ENCODE measurements around the gene SALL3.
A peak's percentile ranks its signal among the peaks of the same experiment; 100 is the strongest.
"Not testable (repeated sequence)": the region's sequence is repeated elsewhere in the genome, so short reads cannot be mapped to it uniquely, and the experiment has no call there.

The SALL3 gene

GRCh38 chr18:78950386-78950785 lies 29.2 kb upstream of the SALL3 start:
- Mint-ChIP-seq H3K4me1 (no peaks in the 10 kb centered on the region), H3K27ac (no peak overlapping the region), H3K27me3 (peaks cover 16% of the 10 kb centered on the region), H3K36me3 (no peaks in the 10 kb centered on the region), H3K9me3 (peaks cover 6% of the 10 kb centered on the region), H3K4me3 (no peak overlapping the region)
- no peak for ATAC-seq

DNA sequence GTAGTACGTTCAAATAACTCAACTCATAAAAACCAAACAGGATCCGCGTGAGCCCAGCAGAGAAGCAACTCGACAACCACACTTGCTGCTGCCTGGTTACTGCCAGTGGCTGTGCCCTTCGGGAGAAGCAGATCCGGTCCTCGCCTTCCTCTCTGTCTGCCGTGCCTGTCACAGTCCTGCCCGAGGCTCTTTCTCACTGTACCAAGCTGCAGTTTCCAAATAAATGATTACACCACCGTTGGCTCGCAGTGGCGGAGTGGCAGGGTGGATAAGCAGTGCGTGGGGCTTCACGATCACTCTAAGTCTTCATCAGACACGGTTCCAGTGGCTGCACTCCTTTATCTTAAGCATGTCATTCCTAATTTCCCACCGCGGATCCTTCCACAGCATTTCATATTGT lies 26.1 kb upstream of the SALL3 start:
- Mint-ChIP-seq H3K4me3 (no peak overlapping the region), H3K9me3 (peaks cover 7% of the 10 kb centered on the region), H3K36me3 (no peaks in the 10 kb centered on the region), H3K27me3 (no peaks in the 10 kb centered on the region), H3K27ac (no peak overlapping the region), H3K4me1 (no peaks in the 10 kb centered on the region)
- no peak for ATAC-seq

DNA sequence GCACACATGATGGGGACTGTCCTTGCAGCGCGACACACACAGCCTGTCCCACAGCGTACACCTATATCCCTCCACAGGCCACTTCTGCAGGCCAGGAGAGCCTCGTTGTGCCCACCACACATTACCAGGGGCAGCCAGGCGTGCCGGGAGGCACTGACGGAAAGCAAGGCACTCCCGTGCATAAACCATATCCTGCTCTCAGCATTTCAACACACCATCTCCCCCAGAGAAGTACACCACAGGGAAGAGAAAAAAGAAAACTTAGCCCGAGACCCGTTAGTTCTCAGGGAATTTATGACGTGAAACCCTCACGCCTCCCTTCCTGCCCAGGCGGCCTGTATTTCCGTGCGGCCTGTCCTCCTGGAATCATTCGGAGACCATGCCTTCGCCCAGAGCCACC lies 24.6 kb upstream of the SALL3 start:
- H3K4me1 Mint-ChIP-seq, result no peaks in the 10 kb centered on the region

GRCh38 chr18:78957140-78957539 lies 22.5 kb upstream of the SALL3 start:
- no peak for ATAC-seq
- Mint-ChIP-seq H3K27ac (no peak overlapping the region), H3K27me3 (no peaks in the 10 kb centered on the region), H3K4me3 (no peak overlapping the region), H3K36me3 (no peaks in the 10 kb centered on the region), H3K9me3 (peaks cover 9% of the 10 kb centered on the region), H3K4me1 (no peaks in the 10 kb centered on the region)

More for the DNA sequence above, 24.6 kb upstream of the SALL3 start:
- H3K27me3 Mint-ChIP-seq, result no peaks in the 10 kb centered on the region
- H3K9me3 Mint-ChIP-seq, result peaks cover 7% of the 10 kb centered on the region
- ATAC-seq, result no peak
- H3K27ac Mint-ChIP-seq, result no peak overlapping the region
- H3K4me3 Mint-ChIP-seq, result no peak overlapping the region
- H3K36me3 Mint-ChIP-seq, result no peaks in the 10 kb centered on the region

DNA sequence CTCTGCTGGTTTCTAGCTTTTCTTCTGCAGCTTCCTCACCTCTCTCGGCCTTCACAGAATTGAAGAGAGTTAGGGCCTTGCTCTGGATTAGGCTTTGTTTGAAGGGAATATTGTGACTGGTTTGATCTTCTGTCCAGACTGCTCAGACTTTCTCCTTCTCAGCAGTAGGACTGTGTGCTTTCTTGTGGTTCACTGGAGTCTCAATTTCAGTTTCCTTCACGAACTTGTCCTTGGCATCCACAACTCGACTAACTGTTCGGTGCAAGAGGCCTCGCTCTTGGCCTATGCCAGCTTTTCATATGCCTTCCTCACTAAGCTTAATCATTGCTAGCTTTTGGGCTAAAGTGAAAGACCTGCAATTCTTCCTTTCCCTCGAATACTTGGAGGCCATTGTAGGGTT lies 18.9 kb upstream of the SALL3 start:
- Mint-ChIP-seq H3K4me3 (no peak overlapping the region), H3K36me3 (no peaks in the 10 kb centered on the region), H3K9me3 (peaks cover 22% of the 10 kb centered on the region), H3K4me1 (no peaks in the 10 kb centered on the region), H3K27ac (no peak overlapping the region), H3K27me3 (no peaks in the 10 kb centered on the region)
- no peak for ATAC-seq

GRCh38 chr18:78962098-78962497 lies 17.5 kb upstream of the SALL3 start:
- Mint-ChIP-seq H3K4me3 (no peak overlapping the region), H3K9me3 (peaks cover 19% of the 10 kb centered on the region), H3K4me1 (no peaks in the 10 kb centered on the region), H3K27me3 (no peaks in the 10 kb centered on the region), H3K27ac (no peak overlapping the region), H3K36me3 (no peaks in the 10 kb centered on the region)
- ATAC-seq, result no peak

DNA sequence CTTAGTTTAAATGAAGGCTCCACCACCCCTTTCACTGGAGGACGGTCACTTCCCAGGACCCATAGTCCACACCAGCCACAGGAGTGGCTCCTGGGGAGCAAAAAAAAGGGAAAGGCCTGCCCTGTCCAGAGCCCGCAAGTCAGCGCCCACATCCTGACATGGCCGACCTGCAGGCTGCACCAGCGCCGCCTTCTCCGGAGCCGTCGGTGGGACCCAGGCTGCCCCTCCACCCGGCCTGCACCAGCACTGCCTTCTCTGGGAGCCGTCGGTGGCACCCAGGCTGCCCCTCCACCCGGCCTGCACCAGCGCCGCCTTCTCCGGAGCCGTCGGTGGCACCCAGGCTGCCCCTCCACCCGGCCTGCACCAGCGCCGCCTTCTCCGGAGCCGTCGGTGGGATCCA lies 14.9 kb upstream of the SALL3 start:
- not testable (repeated sequence) for H3K36me3 Mint-ChIP-seq, ATAC-seq, H3K27ac Mint-ChIP-seq, H3K4me1 Mint-ChIP-seq, H3K4me3 Mint-ChIP-seq
- peaks cover 12% of the 10 kb centered on the region for H3K27me3 Mint-ChIP-seq
- peaks cover 18% of the 10 kb centered on the region for H3K9me3 Mint-ChIP-seq

GRCh38 chr18:78965260-78965659 lies 14.4 kb upstream of the SALL3 start:
- ATAC-seq, result no peak
- H3K4me3 Mint-ChIP-seq, result no peak overlapping the region
- no peaks in the 10 kb centered on the region for H3K36me3 Mint-ChIP-seq
- peaks cover 17% of the 10 kb centered on the region for H3K27me3 Mint-ChIP-seq
- peaks cover 18% of the 10 kb centered on the region for H3K9me3 Mint-ChIP-seq
- H3K27ac Mint-ChIP-seq, result no peak overlapping the region
- H3K4me1 Mint-ChIP-seq, result no peaks in the 10 kb centered on the region

GRCh38 chr18:78965917-78966792 lies 13.5 kb upstream of the SALL3 start:
- Mint-ChIP-seq H3K9me3 (peaks cover 18% of the 10 kb centered on the region), H3K36me3 (no peaks in the 10 kb centered on the region), H3K4me1 (no peaks in the 10 kb centered on the region), H3K4me3 (no peak overlapping the region), H3K27ac (no peak overlapping the region), H3K27me3 (peaks cover 26% of the 10 kb centered on the region)
- ATAC-seq, result peak; percentile 17

DNA sequence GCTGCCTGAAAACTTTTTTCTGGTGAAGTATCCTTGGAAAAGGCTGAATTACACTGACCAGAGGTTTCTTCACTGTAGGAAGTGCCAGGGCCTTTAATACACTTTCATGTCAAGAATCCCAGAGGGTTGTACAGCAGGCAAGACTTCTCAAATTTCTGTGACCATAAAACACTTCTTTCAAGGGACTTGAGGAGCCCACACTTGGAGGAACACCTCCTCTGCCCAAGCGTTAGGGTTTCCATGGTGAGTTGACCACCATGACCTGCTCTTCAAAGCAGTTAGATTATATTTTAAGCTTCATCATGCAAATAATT lies 12.9 kb upstream of the SALL3 start:
- no peaks in the 10 kb centered on the region for H3K36me3 Mint-ChIP-seq
- H3K4me3 Mint-ChIP-seq, result no peak overlapping the region
- ATAC-seq, result no peak
- no peaks in the 10 kb centered on the region for H3K4me1 Mint-ChIP-seq
- peaks cover 17% of the 10 kb centered on the region for H3K9me3 Mint-ChIP-seq
- peaks cover 32% of the 10 kb centered on the region for H3K27me3 Mint-ChIP-seq
- no peak overlapping the region for H3K27ac Mint-ChIP-seq

- no peaks in the 10 kb centered on the region for H3K4me1 Mint-ChIP-seq
- H3K27ac Mint-ChIP-seq, result no peak overlapping the region
- H3K27me3 Mint-ChIP-seq, result peaks cover 42% of the 10 kb centered on the region
- ATAC-seq, result no peak
- H3K9me3 Mint-ChIP-seq, result peaks cover 8% of the 10 kb centered on the region
- no peak overlapping the region for H3K4me3 Mint-ChIP-seq
- no peaks in the 10 kb centered on the region for H3K36me3 Mint-ChIP-seq
Measured at GRCh38 chr18:78967692-78968091, 11.9 kb upstream of the SALL3 start.

DNA sequence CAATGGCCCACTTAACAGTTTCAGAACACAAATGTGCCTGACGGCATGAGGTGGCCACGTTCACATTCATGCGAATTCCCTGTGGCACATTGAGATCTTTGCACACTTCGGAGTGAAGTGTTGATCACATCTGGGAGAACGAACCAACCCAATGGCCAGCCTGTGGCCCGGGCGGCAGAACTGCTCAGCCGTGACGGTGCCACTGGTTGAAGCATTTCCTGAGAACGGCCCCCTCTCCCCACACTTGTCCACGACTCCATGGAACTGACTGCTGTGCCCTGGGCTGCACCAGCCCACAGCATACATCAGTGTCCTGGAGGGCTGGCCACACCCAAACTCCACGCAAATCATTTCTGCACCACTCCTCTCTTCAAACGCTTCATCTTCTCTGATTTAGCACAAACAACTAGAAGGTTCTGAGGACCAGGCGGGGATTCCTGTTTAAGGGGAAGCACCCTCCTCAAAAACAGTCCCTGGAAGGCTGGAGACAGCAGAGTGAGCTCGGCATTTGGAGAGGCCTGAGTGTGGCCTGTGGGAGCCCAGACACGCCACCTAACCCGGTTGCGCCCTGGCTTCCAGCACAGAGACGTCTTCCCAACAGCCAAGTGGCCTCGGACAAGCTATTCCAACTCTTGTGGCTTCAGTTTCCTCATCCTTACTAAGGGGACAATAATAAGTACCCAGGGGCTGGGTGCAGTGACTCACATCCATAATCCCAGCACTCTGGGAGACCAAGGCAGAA lies 9.9 kb upstream of the SALL3 start:
- Mint-ChIP-seq H3K36me3 (no peaks in the 10 kb centered on the region), H3K4me3 (no peak overlapping the region), H3K4me1 (no peaks in the 10 kb centered on the region), H3K27ac (no peak overlapping the region), H3K9me3 (no peaks in the 10 kb centered on the region), H3K27me3 (peaks cover 50% of the 10 kb centered on the region)
- ATAC-seq, result no peak

DNA sequence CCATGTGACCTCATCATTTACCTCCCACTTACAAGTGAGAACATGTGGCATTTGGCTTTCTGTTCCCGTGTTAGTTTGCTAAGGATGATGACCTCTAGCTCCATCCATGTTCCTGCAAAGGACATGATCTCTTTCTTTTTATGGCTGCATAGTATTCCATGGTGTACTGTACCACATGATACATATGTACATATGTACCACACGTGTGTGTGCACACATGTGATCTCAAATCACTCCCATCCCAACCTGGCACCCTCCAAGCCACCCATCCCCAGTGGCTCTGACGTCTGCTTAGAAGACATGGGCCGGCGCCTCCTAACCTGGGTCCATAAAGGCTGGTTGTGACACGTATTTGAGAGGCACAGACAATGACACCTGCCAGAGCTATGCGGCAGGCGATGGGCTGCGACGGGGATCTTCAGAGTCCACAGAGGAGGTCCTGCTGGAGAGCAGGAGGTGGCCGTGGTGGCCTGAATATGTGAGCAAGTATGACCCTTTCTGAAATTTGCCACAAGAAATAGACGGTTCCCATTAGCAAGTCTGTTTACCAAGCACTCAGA lies 8.8 kb upstream of the SALL3 start:
- H3K4me1 Mint-ChIP-seq, result no peaks in the 10 kb centered on the region
- H3K36me3 Mint-ChIP-seq, result no peaks in the 10 kb centered on the region
- H3K27ac Mint-ChIP-seq, result no peak overlapping the region
- no peak for ATAC-seq
- no peak overlapping the region for H3K4me3 Mint-ChIP-seq
- no peaks in the 10 kb centered on the region for H3K9me3 Mint-ChIP-seq
- peaks cover 60% of the 10 kb centered on the region for H3K27me3 Mint-ChIP-seq

DNA sequence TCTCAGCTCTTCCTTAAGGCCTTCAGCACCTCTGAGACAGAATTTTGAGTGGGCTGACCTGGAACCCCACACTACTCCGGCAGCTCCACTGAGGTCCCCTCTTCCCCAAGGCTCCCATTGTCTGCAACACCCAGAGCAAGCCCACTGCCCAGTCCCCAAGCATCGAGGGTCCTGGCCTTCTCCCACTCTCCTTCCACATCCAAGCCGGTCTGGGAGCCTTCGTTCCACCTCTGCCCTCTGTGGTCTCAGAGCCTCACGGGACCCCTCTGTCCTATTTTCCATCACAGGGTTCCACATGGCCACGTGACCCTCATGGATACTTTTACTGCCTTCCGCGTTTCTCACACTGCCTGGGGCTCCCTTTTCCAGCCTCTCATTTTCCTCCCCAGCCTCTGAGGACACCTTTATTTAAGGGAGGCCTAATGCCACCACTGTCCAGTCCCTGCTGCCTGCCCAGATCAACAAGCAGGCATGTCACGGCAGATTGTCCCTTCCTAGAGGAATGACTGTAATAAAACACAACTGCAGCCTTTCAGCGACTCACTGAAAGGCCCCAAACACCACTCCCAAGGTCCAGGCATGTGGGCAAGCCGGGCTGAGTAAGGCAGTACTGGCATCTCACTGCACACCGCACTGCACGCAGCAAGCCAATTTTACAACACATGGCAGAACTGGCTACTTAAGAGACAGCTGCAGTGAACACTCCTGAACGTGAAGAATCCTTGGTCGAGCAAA lies 7.9 kb upstream of the SALL3 start:
- peaks cover 68% of the 10 kb centered on the region for H3K27me3 Mint-ChIP-seq
- H3K4me3 Mint-ChIP-seq, result no peak overlapping the region
- ATAC-seq, result no peak
- no peaks in the 10 kb centered on the region for H3K9me3 Mint-ChIP-seq
- no peaks in the 10 kb centered on the region for H3K4me1 Mint-ChIP-seq
- no peaks in the 10 kb centered on the region for H3K36me3 Mint-ChIP-seq
- no peak overlapping the region for H3K27ac Mint-ChIP-seq

GRCh38 chr18:78972385-78972918 lies 7.2 kb upstream of the SALL3 start:
- H3K4me3 Mint-ChIP-seq, result no peak overlapping the region
- ATAC-seq, result no peak

More at GRCh38 chr18:78972385-78972918, 7.2 kb upstream of the SALL3 start:
- Mint-ChIP-seq H3K4me1 (peaks cover 7% of the 10 kb centered on the region), H3K36me3 (no peaks in the 10 kb centered on the region), H3K27ac (no peak overlapping the region), H3K9me3 (peaks cover 3% of the 10 kb centered on the region), H3K27me3 (peaks cover 76% of the 10 kb centered on the region)
